Hematopoietic multipotent progenitor cell (in vitro differentiated cells): ENCODE data around the gene KLRC2. TPM values are rescaled to one million over a fixed set of nuclear protein-coding genes. Genes with fewer than 3 reads are reported as not detected.
A peak's percentile ranks its signal among the peaks of the same experiment; 100 is the strongest.
"Not testable (repeated sequence)": the region's sequence is repeated elsewhere in the genome, so short reads cannot be mapped to it uniquely, and the experiment has no call there.

Source experiments
- DNase-seq, 3 donors: peaks; one replicate each; pipeline ENCODE4 v3.0.0-alpha.2; 2011 to 2015; ENCODE audit warnings: low read depth in 2 of 3, low spot score in 2 of 3
- total RNA-seq: library from RNA; depleted of rRNA; stranded (reverse); fragments of >200 nt; gene quantifications from one replicate; pipeline ENCODE4 v1.2.3, GENCODE V29; 2012

Gene KLRC2
- under 0.01 TPM for total RNA-seq

GRCh38 chr12:10435816-10436215 lies at the start of gene KLRC2:
KLRC2 (minus strand) TSS chr12:10436010; CDS start chr12:10435986, 24 bp downstream.
- DNase-seq, result peak in 2 of 3 donors; percentile 27 to 75

- DNase-seq, result not testable (repeated sequence)
These were observed 46.1 kb upstream of the KLRC2 start for GRCh38 chr12:10481901-10482300.

- not testable (repeated sequence) for DNase-seq
These were observed 37.0 kb upstream of the KLRC2 start for GRCh38 chr12:10472808-10473207.

- no peak for DNase-seq
These were observed 33.9 kb upstream of the KLRC2 start for GRCh38 chr12:10469701-10470100.

GRCh38 chr12:10466311-10466710 lies 30.5 kb upstream of the KLRC2 start:
- no peak for DNase-seq

- no peak for DNase-seq
These were observed 21.9 kb upstream of the KLRC2 start for GRCh38 chr12:10457760-10458159.

- DNase-seq, result no peak
These were observed 21.0 kb upstream of the KLRC2 start for GRCh38 chr12:10456856-10457255.

GRCh38 chr12:10455766-10456165 lies 20.0 kb upstream of the KLRC2 start:
- DNase-seq, result peak in 1 of 3 donors; percentile 12

GRCh38 chr12:10454531-10454930 lies 18.7 kb upstream of the KLRC2 start:
- DNase-seq, result no peak

GRCh38 chr12:10453156-10453555 lies 17.3 kb upstream of the KLRC2 start, which contains the start of gene KLRC1:
KLRC1 (minus strand) TSS chr12:10453377; CDS start chr12:10451156, 2,221 bp downstream.
- no peak for DNase-seq

- no peak for DNase-seq
These were observed 12.4 kb upstream of the KLRC2 start for GRCh38 chr12:10448236-10448635.

GRCh38 chr12:10446052-10446451 lies 10.2 kb upstream of the KLRC2 start:
- DNase-seq, result not testable (repeated sequence)

- not testable (repeated sequence) for DNase-seq
These were observed 5.3 kb upstream of the KLRC2 start for GRCh38 chr12:10441144-10441543.

- not testable (repeated sequence) for DNase-seq
These were observed 3.9 kb upstream of the KLRC2 start for GRCh38 chr12:10439608-10440274.

- DNase-seq, result not testable (repeated sequence)
These were observed 1.8 kb upstream of the KLRC2 start for GRCh38 chr12:10437601-10438000.

- DNase-seq, result not testable (repeated sequence)
These were observed 5.2 kb downstream of the KLRC2 start for GRCh38 chr12:10430623-10431022.

- DNase-seq, result not testable (repeated sequence)
These were observed 9.9 kb downstream of the KLRC2 start for GRCh38 chr12:10425938-10426337.

GRCh38 chr12:10424260-10424899 lies 11.4 kb downstream of the KLRC2 start:
- not testable (repeated sequence) for DNase-seq

- not testable (repeated sequence) for DNase-seq
These were observed 13.7 kb downstream of the KLRC2 start for GRCh38 chr12:10422159-10422558.

GRCh38 chr12:10420334-10420733 lies 15.5 kb downstream of the KLRC2 start, which contains the start of gene KLRC3:
KLRC3 (minus strand) TSS chr12:10420595; CDS start chr12:10420550, 45 bp downstream.
- DNase-seq, result not testable (repeated sequence)

GRCh38 chr12:10409392-10409791 lies 26.4 kb downstream of the KLRC2 start, which contains the start of gene KLRC4:
KLRC4 (minus strand) TSS chr12:10409757; CDS start chr12:10409575, 182 bp downstream.
- DNase-seq, result peak in 2 of 3 donors; percentile 45 to 80

GRCh38 chr12:10408842-10409241 lies 27.0 kb downstream of the KLRC2 start:
- no peak for DNase-seq
